Measurements from ENCODE around the gene IRGQ.
"Not testable (repeated sequence)": the region's sequence is repeated elsewhere in the genome, so short reads cannot be mapped to it uniquely, and the experiment has no call there.

- not testable (repeated sequence) for TF ChIP-seq CTCF, POLR2A (IDR thresholded peaks at IDR 0.05)
Observed at GRCh38 chr19:43547926-43548325, 48.0 kb downstream of the IRGQ start.

Measured in esophagus squamous epithelium (tissue), 4 donors.